HepG2 (cell line): ENCODE measurements around the gene TXNDC11. TPM values are rescaled to one million over a fixed set of nuclear protein-coding genes. Genes with fewer than 3 reads are reported as not detected.

Experiments
- AHR ChIP-seq: IDR thresholded peaks from 2 replicates; pipeline ENCODE4 v1.6.1; 2018; ENCODE audit warnings: missing genetic modification reagents, missing compliant biosample characterization
- DNMT3B ChIP-seq: conservative IDR thresholded peaks from 2 replicates; pipeline ENCODE4 v1.6.1; 2016; ENCODE audit warnings: missing biosample characterization, control low read depth
- KDM2A ChIP-seq: sonication (generic); formaldehyde crosslinking; IDR thresholded peaks from 2 replicates; pipeline ENCODE4 v1.4.0; 2020; ENCODE audit warnings: low read depth, missing genetic modification reagents, borderline replicate concordance
- MAF1 ChIP-seq: sonication (generic); formaldehyde crosslinking; IDR thresholded peaks from 2 replicates; pipeline ENCODE4 v1.5.0; 2020; ENCODE audit warnings: missing genetic modification reagents, borderline replicate concordance
- MBD4 ChIP-seq: IDR thresholded peaks from 2 replicates; pipeline ENCODE4 v1.6.1; 2012; ENCODE audit warnings: low read length, inconsistent platforms, borderline replicate concordance
- NR3C1 ChIP-seq: sonication (generic); formaldehyde crosslinking; IDR thresholded peaks from 2 replicates; pipeline ENCODE4 v1.4.0; 2020; ENCODE audit warnings: missing genetic modification reagents
- NRL ChIP-seq: sonication (generic); formaldehyde crosslinking; IDR thresholded peaks from 2 replicates; pipeline ENCODE4 v1.5.0; 2020; ENCODE audit warnings: missing genetic modification reagents, mild to moderate bottlenecking, moderate library complexity, borderline replicate concordance
- PAWR ChIP-seq: sonication (generic); formaldehyde crosslinking; IDR thresholded peaks from 2 replicates; pipeline ENCODE4 v1.4.0; 2020; ENCODE audit warnings: missing genetic modification reagents, mild to moderate bottlenecking, borderline replicate concordance
- PHB2 ChIP-seq: fragments of 450-650 bp; IDR thresholded peaks from 2 replicates; pipeline ENCODE4 v1.6.1; 2018; ENCODE audit not compliant: partially characterized antibody
- SRSF9 ChIP-seq: fragments of 200-400 bp; formaldehyde crosslinking; IDR thresholded peaks from 2 replicates; pipeline ENCODE4 v1.6.1; 2018; ENCODE audit warnings: borderline replicate concordance, mild to moderate bottlenecking, low read depth, low read length; ENCODE audit not compliant: insufficient read depth, poor library complexity, severe bottlenecking
- U2AF1 ChIP-seq: fragments of 200-400 bp; formaldehyde crosslinking; optimal IDR thresholded peaks from 2 replicates; pipeline ENCODE3; 2017; ENCODE audit warnings: mild to moderate bottlenecking, low read depth, low read length
- ZNF232 ChIP-seq: sonication (generic); formaldehyde crosslinking; IDR thresholded peaks from 2 replicates; pipeline ENCODE4 v1.4.0; 2020; ENCODE audit warnings: missing genetic modification reagents, borderline replicate concordance
- ZNF331 ChIP-seq: sonication (generic); formaldehyde crosslinking; IDR thresholded peaks from 2 replicates; pipeline ENCODE4 v1.4.0; 2020; ENCODE audit warnings: missing genetic modification reagents
- ZNF775 ChIP-seq: sonication (generic); formaldehyde crosslinking; IDR thresholded peaks from 2 replicates; pipeline ENCODE4 v1.4.0; 2020; ENCODE audit warnings: missing genetic modification reagents, mild to moderate bottlenecking, moderate library complexity, borderline replicate concordance
- polyA plus RNA-seq, 8 experiments: library from polyadenylated mRNA; depleted of rRNA in 3 of 8; stranded (reverse) in 7 of 8; unstranded in 1 of 8; fragments of >200 nt; fragmentation: Illumina TruSeq in 4 of 8; extraction: Trizol in 4 of 8; gene quantifications; 2 replicates each; pipeline versions ENCODE4 v1.2.1 to v1.2.3, GENCODE V29; 2011 to 2016; ENCODE audit warnings: low read depth in 4 of 8, missing spikeins in 1 of 8, mixed read lengths in 1 of 8; ENCODE audit not compliant: insufficient read depth in 1 of 8
- total RNA-seq, 5 experiments: library from RNA; depleted of rRNA; stranded (reverse); fragments of >200 nt; fragmentation: Illumina TruSeq; extraction: Trizol; gene quantifications; 2 replicates each; pipeline ENCODE4 v1.2.3, GENCODE V29; 2016; ENCODE audit warnings: low read depth in 1 of 5
- TF ChIP-seq, protein P1 (sequence below): IDR thresholded peaks from 2 replicates; pipeline ENCODE4 v1.6.1; 2016; ENCODE audit warnings: low read depth, missing genetic modification reagents, missing compliant biosample characterization
- TF ChIP-seq, protein P2 (sequence below): sonication (generic); formaldehyde crosslinking; IDR thresholded peaks from 2 replicates; pipeline ENCODE4 v1.4.0; 2020; ENCODE audit warnings: missing genetic modification reagents
- TF ChIP-seq, protein P3 (sequence below): sonication (generic); formaldehyde crosslinking; IDR thresholded peaks from 2 replicates; pipeline ENCODE4 v1.8.0; 2023; ENCODE audit warnings: mild to moderate bottlenecking, missing genetic modification reagents
- TF ChIP-seq, protein P4 (sequence below): sonication (generic); formaldehyde crosslinking; IDR thresholded peaks from 2 replicates; pipeline ENCODE4 v1.4.0; 2020; ENCODE audit warnings: missing genetic modification reagents

Gene TXNDC11
- total and polyA plus RNA-seq, 2 of the 13 experiments (the other 11 are each of a cell fraction or from before 2014, with no cell fraction given), result 74.9 to 123 TPM

DNA sequence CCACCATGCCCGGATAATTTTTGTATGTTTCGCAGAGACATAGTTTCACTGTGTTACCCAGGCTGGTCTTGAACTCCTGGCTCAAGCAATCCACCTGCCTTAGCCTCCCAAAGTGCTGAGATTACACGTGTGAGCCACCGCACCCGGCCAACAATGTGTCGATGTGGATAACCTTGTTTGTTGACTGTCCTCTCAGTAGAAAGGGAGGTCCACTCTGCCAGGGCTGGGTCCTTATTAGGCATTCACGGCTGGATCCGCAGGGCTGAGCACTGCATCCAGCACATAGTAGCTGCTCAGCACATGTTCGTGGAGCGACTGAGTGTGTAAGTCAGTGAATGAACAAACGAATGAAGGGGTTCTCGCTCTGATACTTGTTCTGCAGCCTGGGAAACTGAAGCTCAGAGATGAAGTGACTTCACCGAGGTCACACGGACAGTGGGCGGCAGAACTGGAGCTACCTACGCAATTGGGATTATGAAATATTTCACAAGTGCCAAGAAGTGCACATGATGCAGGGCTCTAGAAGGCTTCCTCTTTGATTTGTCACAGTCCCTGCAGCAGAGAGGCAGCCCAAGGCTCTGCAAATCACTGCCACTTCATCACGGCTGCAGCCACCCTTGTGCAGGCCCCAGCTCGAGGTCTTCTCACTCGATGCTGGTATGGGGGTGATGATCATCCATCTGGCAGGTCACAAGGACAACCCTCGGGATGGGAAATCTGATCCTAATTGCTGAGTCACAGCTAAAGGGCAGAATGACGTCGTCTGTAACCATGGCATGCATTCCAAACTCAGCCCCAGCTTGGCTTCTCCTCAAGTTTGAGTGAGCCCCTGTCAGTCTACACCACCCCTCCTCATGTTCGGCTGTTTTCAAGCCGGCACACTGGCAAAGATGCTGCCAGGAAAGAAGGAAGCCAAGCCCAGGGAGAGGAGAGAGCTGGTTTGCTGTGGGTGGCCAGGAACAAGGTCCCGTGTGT lies 102.4 kb downstream of the TXNDC11 start (continued):
- TF ChIP-seq, protein P1, sequence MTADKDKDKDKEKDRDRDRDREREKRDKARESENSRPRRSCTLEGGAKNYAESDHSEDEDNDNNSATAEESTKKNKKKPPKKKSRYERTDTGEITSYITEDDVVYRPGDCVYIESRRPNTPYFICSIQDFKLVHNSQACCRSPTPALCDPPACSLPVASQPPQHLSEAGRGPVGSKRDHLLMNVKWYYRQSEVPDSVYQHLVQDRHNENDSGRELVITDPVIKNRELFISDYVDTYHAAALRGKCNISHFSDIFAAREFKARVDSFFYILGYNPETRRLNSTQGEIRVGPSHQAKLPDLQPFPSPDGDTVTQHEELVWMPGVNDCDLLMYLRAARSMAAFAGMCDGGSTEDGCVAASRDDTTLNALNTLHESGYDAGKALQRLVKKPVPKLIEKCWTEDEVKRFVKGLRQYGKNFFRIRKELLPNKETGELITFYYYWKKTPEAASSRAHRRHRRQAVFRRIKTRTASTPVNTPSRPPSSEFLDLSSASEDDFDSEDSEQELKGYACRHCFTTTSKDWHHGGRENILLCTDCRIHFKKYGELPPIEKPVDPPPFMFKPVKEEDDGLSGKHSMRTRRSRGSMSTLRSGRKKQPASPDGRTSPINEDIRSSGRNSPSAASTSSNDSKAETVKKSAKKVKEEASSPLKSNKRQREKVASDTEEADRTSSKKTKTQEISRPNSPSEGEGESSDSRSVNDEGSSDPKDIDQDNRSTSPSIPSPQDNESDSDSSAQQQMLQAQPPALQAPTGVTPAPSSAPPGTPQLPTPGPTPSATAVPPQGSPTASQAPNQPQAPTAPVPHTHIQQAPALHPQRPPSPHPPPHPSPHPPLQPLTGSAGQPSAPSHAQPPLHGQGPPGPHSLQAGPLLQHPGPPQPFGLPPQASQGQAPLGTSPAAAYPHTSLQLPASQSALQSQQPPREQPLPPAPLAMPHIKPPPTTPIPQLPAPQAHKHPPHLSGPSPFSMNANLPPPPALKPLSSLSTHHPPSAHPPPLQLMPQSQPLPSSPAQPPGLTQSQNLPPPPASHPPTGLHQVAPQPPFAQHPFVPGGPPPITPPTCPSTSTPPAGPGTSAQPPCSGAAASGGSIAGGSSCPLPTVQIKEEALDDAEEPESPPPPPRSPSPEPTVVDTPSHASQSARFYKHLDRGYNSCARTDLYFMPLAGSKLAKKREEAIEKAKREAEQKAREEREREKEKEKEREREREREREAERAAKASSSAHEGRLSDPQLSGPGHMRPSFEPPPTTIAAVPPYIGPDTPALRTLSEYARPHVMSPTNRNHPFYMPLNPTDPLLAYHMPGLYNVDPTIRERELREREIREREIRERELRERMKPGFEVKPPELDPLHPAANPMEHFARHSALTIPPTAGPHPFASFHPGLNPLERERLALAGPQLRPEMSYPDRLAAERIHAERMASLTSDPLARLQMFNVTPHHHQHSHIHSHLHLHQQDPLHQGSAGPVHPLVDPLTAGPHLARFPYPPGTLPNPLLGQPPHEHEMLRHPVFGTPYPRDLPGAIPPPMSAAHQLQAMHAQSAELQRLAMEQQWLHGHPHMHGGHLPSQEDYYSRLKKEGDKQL (CRISPR knock-in tag), result no peak
- TF ChIP-seq, protein P2, sequence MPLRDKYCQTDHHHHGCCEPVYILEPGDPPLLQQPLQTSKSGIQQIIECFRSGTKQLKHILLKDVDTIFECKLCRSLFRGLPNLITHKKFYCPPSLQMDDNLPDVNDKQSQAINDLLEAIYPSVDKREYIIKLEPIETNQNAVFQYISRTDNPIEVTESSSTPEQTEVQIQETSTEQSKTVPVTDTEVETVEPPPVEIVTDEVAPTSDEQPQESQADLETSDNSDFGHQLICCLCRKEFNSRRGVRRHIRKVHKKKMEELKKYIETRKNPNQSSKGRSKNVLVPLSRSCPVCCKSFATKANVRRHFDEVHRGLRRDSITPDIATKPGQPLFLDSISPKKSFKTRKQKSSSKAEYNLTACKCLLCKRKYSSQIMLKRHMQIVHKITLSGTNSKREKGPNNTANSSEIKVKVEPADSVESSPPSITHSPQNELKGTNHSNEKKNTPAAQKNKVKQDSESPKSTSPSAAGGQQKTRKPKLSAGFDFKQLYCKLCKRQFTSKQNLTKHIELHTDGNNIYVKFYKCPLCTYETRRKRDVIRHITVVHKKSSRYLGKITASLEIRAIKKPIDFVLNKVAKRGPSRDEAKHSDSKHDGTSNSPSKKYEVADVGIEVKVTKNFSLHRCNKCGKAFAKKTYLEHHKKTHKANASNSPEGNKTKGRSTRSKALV, result peak; percentile 69; the same call in 1 of the 2 replicates
- peak; percentile 57; the same call in 1 of the 2 replicates for TF ChIP-seq KDM2A (CRISPR knock-in tag)
- TF ChIP-seq, protein P3, sequence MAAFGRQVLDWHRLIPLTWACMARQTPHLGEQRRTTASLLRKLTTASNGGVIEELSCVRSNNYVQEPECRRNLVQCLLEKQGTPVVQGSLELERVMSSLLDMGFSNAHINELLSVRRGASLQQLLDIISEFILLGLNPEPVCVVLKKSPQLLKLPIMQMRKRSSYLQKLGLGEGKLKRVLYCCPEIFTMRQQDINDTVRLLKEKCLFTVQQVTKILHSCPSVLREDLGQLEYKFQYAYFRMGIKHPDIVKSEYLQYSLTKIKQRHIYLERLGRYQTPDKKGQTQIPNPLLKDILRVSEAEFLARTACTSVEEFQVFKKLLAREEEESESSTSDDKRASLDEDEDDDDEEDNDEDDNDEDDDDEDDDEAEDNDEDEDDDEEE (CRISPR knock-in tag), result no peak
- TF ChIP-seq PHB2, result no peak
- TF ChIP-seq ZNF232 (CRISPR knock-in tag), result no peak
- no peak for TF ChIP-seq U2AF1
- no peak for TF ChIP-seq ZNF775
- TF ChIP-seq MAF1 (CRISPR knock-in tag), result no peak
- TF ChIP-seq NR3C1 (CRISPR knock-in tag), result no peak
- TF ChIP-seq, protein P4, sequence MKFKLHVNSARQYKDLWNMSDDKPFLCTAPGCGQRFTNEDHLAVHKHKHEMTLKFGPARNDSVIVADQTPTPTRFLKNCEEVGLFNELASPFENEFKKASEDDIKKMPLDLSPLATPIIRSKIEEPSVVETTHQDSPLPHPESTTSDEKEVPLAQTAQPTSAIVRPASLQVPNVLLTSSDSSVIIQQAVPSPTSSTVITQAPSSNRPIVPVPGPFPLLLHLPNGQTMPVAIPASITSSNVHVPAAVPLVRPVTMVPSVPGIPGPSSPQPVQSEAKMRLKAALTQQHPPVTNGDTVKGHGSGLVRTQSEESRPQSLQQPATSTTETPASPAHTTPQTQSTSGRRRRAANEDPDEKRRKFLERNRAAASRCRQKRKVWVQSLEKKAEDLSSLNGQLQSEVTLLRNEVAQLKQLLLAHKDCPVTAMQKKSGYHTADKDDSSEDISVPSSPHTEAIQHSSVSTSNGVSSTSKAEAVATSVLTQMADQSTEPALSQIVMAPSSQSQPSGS, result peak; percentile 55; the same call in 1 of the 2 replicates
- no peak for TF ChIP-seq MBD4
- TF ChIP-seq ZNF331 (CRISPR knock-in tag), result peak; percentile 35; the same call in 1 of the 2 replicates
- TF ChIP-seq AHR (CRISPR knock-in tag), result no peak
- TF ChIP-seq PAWR, result no peak
- no peak for TF ChIP-seq SRSF9
- peak; percentile 15; the same call in 1 of the 2 replicates for TF ChIP-seq NRL (CRISPR knock-in tag)
- peak; percentile 78; the same call in 1 of the 2 replicates for TF ChIP-seq DNMT3B
